H1 (cell line): ENCODE data around the gene INHBB. TPM values are rescaled to one million over a fixed set of nuclear protein-coding genes. Genes with fewer than 3 reads are reported as not detected.

Experiments
- CTCF ChIA-PET: fragments of 300-600 bp; sonication (Branson Sonifier 250); formaldehyde crosslinking; loops from one replicate; lab custom pipeline; 2021; ENCODE audit not compliant: partially characterized antibody; lab: Charles Lee
- POLR2A ChIA-PET: fragments of 300-600 bp; sonication (Branson Sonifier 250); formaldehyde crosslinking; loops from one replicate; lab custom pipeline; 2021; ENCODE audit warnings: inconsistent platforms; ENCODE audit not compliant: partially characterized antibody; lab: Charles Lee
- DNase-seq, 2 experiments: peaks; one replicate each; pipeline versions ENCODE4 v3.0.0 to v3.0.0-alpha.2; 2010 to 2022; ENCODE audit warnings: low spot score in 2 of 2, low read depth in 1 of 2, mixed read lengths in 1 of 2
- FAIRE-seq: peaks from 2 replicates; lab custom pipeline; 2011; peaks lifted over from hg19 to GRCh38; lab: Jason Lieb, UNC
- H2AFZ ChIP-seq: 2 replicates; pipeline ENCODE4 v1.8.1; 2012; ENCODE audit warnings: low read length, inconsistent platforms
- H2AK5ac ChIP-seq: 2 replicates; pipeline ENCODE4 v1.6.1; 2013; ENCODE audit warnings: low read depth, low read length
- H2BK120ac ChIP-seq: replicated peaks from 2 replicates; pipeline ENCODE3; 2013; ENCODE audit warnings: low read depth, low read length, inconsistent platforms
- H2BK12ac ChIP-seq: 2 replicates; pipeline ENCODE4 v1.6.1; 2013; ENCODE audit warnings: low read depth, low read length
- H2BK15ac ChIP-seq: 2 replicates; pipeline ENCODE4 v1.6.1; 2013; ENCODE audit warnings: low read length
- H2BK20ac ChIP-seq: 2 replicates; pipeline ENCODE4 v1.6.1; 2013; ENCODE audit warnings: low read length
- H2BK5ac ChIP-seq: 2 replicates; pipeline ENCODE4 v1.6.1; 2013; ENCODE audit warnings: low read depth, low read length
- H3K14ac ChIP-seq: 2 replicates; pipeline ENCODE4 v1.6.1; 2013; ENCODE audit warnings: inconsistent platforms; ENCODE audit not compliant: insufficient read length
- H3K18ac ChIP-seq: 2 replicates; pipeline ENCODE4 v1.6.1; 2013; ENCODE audit warnings: low read length; ENCODE audit errors: extremely low read depth
- H3K23ac ChIP-seq: 2 replicates; pipeline ENCODE4 v1.6.1; 2013; ENCODE audit warnings: inconsistent platforms; ENCODE audit not compliant: insufficient read length
- H3K23me2 ChIP-seq: 2 replicates; pipeline ENCODE4 v1.6.1; 2013; ENCODE audit warnings: low read depth, low read length
- H3K27ac ChIP-seq: 2 replicates; pipeline ENCODE4 v1.6.1; 2011; ENCODE audit warnings: low read depth, low read length, inconsistent platforms
- H3K27me3 ChIP-seq, 4 experiments: replicated peaks in 1 of 4; 1 replicate in 1 of 4; 2 replicates in 3 of 4; pipeline versions ENCODE4 v1.6.1 to v1.8.1; 2011 to 2013; ENCODE audit warnings: low read length in 3 of 4, mild to moderate bottlenecking in 3 of 4, inconsistent platforms in 2 of 4, mixed read lengths in 2 of 4, moderate library complexity in 1 of 4; ENCODE audit not compliant: control insufficient read depth in 3 of 4, insufficient read depth in 3 of 4; ENCODE audit errors: extremely low read depth in 1 of 4
- H3K36me3 ChIP-seq, 4 experiments: 2 replicates each; pipeline versions ENCODE4 v1.6.1 to v1.8.1; 2011 to 2013; ENCODE audit warnings: mild to moderate bottlenecking in 4 of 4, low read length in 3 of 4, moderate library complexity in 2 of 4, control low read depth in 1 of 4, inconsistent platforms in 1 of 4; ENCODE audit not compliant: insufficient read depth in 4 of 4, control insufficient read depth in 2 of 4
- H3K4ac ChIP-seq: replicated peaks from 2 replicates; pipeline ENCODE3; 2013; ENCODE audit warnings: low read length, low read depth, mixed read lengths, inconsistent platforms; ENCODE audit not compliant: insufficient read length
- H3K4me1 ChIP-seq, 4 experiments: replicated peaks in 1 of 4; 1 replicate in 1 of 4; 2 replicates in 3 of 4; pipeline versions ENCODE4 v1.6.1 to v1.8.1; 2011 to 2013; ENCODE audit warnings: low read length in 3 of 4, inconsistent platforms in 2 of 4, mixed read lengths in 1 of 4; ENCODE audit not compliant: insufficient read depth in 4 of 4, control insufficient read depth in 3 of 4
- H3K4me2 ChIP-seq, 2 experiments: 2 replicates each; pipeline versions ENCODE4 v1.6.1 to v1.8.1; 2011 to 2013; ENCODE audit warnings: low read depth in 2 of 2, low read length in 2 of 2, control low read depth in 1 of 2, inconsistent platforms in 1 of 2, mild to moderate bottlenecking in 1 of 2; ENCODE audit not compliant: insufficient read depth in 1 of 2
- H3K4me3 ChIP-seq, 4 experiments: fragments of 200-600, 300-600 bp in 1 of 4; sonication (generic), shearing (Covaris generic), sonication (Bioruptor Twin) in 1 of 4; 2 replicates each; pipeline versions ENCODE4 v1.5.1 to v1.8.1; 2011 to 2016; ENCODE audit warnings: low read length in 4 of 4, low read depth in 3 of 4, control low read depth in 2 of 4, inconsistent platforms in 2 of 4, mild to moderate bottlenecking in 2 of 4, mixed read lengths in 1 of 4, moderate library complexity in 1 of 4; ENCODE audit not compliant: insufficient read depth in 2 of 4; ENCODE audit errors: extremely low read depth in 1 of 4
- H3K56ac ChIP-seq: replicated peaks from 2 replicates; pipeline ENCODE3; 2013; ENCODE audit warnings: low read depth, mild to moderate bottlenecking, mixed read lengths, low read length, inconsistent platforms; ENCODE audit not compliant: insufficient read length
- H3K79me1 ChIP-seq: 2 replicates; pipeline ENCODE4 v1.6.1; 2013; ENCODE audit warnings: low read depth, low read length, control low read depth
- H3K79me2 ChIP-seq, 2 experiments: 2 replicates each; pipeline versions ENCODE4 v1.6.1 to v1.8.1; 2012 to 2013; ENCODE audit warnings: low read length in 2 of 2, mild to moderate bottlenecking in 2 of 2, inconsistent platforms in 1 of 2; ENCODE audit not compliant: insufficient read depth in 2 of 2, control insufficient read depth in 1 of 2
- H3K9ac ChIP-seq, 4 experiments: replicated peaks in 1 of 4; 1 replicate in 1 of 4; 2 replicates in 3 of 4; pipeline versions ENCODE4 v1.6.1 to v1.8.1; 2011 to 2013; ENCODE audit warnings: low read depth in 3 of 4, low read length in 3 of 4, control low read depth in 2 of 4, mild to moderate bottlenecking in 2 of 4, moderate library complexity in 2 of 4, inconsistent platforms in 1 of 4; ENCODE audit errors: extremely low read depth in 1 of 4
- H3K9me3 ChIP-seq, 2 experiments: 2 replicates each; pipeline versions ENCODE4 v1.6.1 to v1.8.1; 2012 to 2013; ENCODE audit warnings: mild to moderate bottlenecking in 2 of 2, moderate library complexity in 2 of 2, control low read depth in 1 of 2, inconsistent platforms in 1 of 2, low read depth in 1 of 2, low read length in 1 of 2, mixed read lengths in 1 of 2; ENCODE audit not compliant: insufficient read depth in 2 of 2
- H4K20me1 ChIP-seq, 2 experiments: replicated peaks in 1 of 2; 2 replicates each; pipeline versions ENCODE3 to v1.8.1; 2011 to 2013; ENCODE audit warnings: inconsistent platforms in 2 of 2, low read length in 2 of 2, mild to moderate bottlenecking in 1 of 2; ENCODE audit not compliant: insufficient read depth in 2 of 2, control insufficient read depth in 1 of 2
- H4K5ac ChIP-seq: 2 replicates; pipeline ENCODE4 v1.6.1; 2013; ENCODE audit warnings: low read length, low read depth, mixed read lengths, inconsistent platforms; ENCODE audit not compliant: insufficient read length
- H4K8ac ChIP-seq: 2 replicates; pipeline ENCODE4 v1.8.0; 2013; ENCODE audit warnings: mild to moderate bottlenecking, moderate library complexity, low read length, inconsistent platforms; ENCODE audit not compliant: insufficient read depth; ENCODE audit errors: extremely low read depth
- H4K91ac ChIP-seq: replicated peaks from 2 replicates; pipeline ENCODE3; 2013; ENCODE audit warnings: low read length, mixed read lengths, inconsistent platforms; ENCODE audit not compliant: insufficient read length
- BRCA1 ChIP-seq: IDR thresholded peaks from 2 replicates; pipeline ENCODE4 v1.6.1; 2012; ENCODE audit warnings: low read depth, low read length, improper control_type of control experiment
- FOSL1 ChIP-seq: IDR thresholded peaks from 2 replicates; pipeline ENCODE4 v1.6.1; 2011; ENCODE audit warnings: mild to moderate bottlenecking, low read depth, low read length, moderate library complexity; ENCODE audit not compliant: insufficient read depth
- GABPA ChIP-seq: IDR thresholded peaks from 2 replicates; pipeline ENCODE4 v1.6.1; 2011; ENCODE audit warnings: mild to moderate bottlenecking, low read length, moderate library complexity, borderline replicate concordance; ENCODE audit not compliant: insufficient read depth
- HDAC2 ChIP-seq, 2 experiments: fragments of 300-600 bp in 1 of 2; sonication (generic) in 1 of 2; IDR thresholded peaks; 2 replicates each; pipeline ENCODE4 v1.6.1; 2011 to 2012; ENCODE audit warnings: low read depth in 2 of 2, low read length in 2 of 2, mild to moderate bottlenecking in 2 of 2, moderate library complexity in 2 of 2, borderline replicate concordance in 1 of 2, inconsistent platforms in 1 of 2
- KDM5A ChIP-seq: fragments of 200-600 bp; IDR thresholded peaks from 2 replicates; pipeline ENCODE4 v1.7.1; 2012; ENCODE audit warnings: mild to moderate bottlenecking, low read length, inconsistent platforms, mixed read lengths
- MAFK ChIP-seq: IDR thresholded peaks from 2 replicates; pipeline ENCODE4 v1.6.1; 2012; ENCODE audit warnings: low read depth, mild to moderate bottlenecking, improper control_type of control experiment, low read length
- NANOG ChIP-seq: IDR thresholded peaks from 2 replicates; pipeline ENCODE4 v1.6.1; 2011; ENCODE audit warnings: low read length, low read depth, mild to moderate bottlenecking, inconsistent platforms; ENCODE audit not compliant: insufficient read depth, poor library complexity, severe bottlenecking
- NRF1 ChIP-seq: IDR thresholded peaks from 2 replicates; pipeline ENCODE4 v1.6.1; 2011; ENCODE audit warnings: mild to moderate bottlenecking, low read depth, low read length, improper control_type of control experiment
- RAD21 ChIP-seq, 2 experiments: IDR thresholded peaks in 1 of 2; conservative IDR thresholded peaks in 1 of 2; 2 replicates each; pipeline ENCODE4 v1.6.1; 2011; ENCODE audit warnings: low read depth in 2 of 2, low read length in 2 of 2, improper control_type of control experiment in 1 of 2, inconsistent platforms in 1 of 2, mild to moderate bottlenecking in 1 of 2, moderate library complexity in 1 of 2
- YY1 ChIP-seq: IDR thresholded peaks from 2 replicates; pipeline ENCODE4 v1.6.1; 2011; ENCODE audit warnings: low read depth, mild to moderate bottlenecking, low read length
- WGBS, 2 experiments: shearing (Covaris generic) in 1 of 2; methylation state at CpG; one replicate each; pipeline versions ENCODE4 v1.1.6 to v1.1.7; 2013 to 2015; ENCODE audit warnings: low lambda C conversion rate in 2 of 2, mixed read lengths in 2 of 2, inconsistent platforms in 1 of 2, low coverage in 1 of 2, missing lambda C conversion rate in 1 of 2; ENCODE audit not compliant: insufficient replicate concordance in 2 of 2, insufficient coverage in 1 of 2, insufficient read length in 1 of 2; ENCODE audit errors: extremely low coverage in 1 of 2, missing lambda C conversion rate in 1 of 2; 5-methylcytosine and 5-hydroxymethylcytosine counted together
- polyA plus RNA-seq, 7 experiments: library from polyadenylated mRNA; depleted of rRNA in 3 of 7; stranded (reverse) in 5 of 7; unstranded in 2 of 7; fragments of >200 nt in 5 of 7; fragments of 200-250 nt in 2 of 7; gene quantifications; 1 replicate in 5 of 7; 2 replicates in 1 of 7; 4 replicates in 1 of 7; pipeline versions ENCODE4 v1.2.1 to v1.2.3, GENCODE V29; 2011 to 2013; ENCODE audit warnings: missing spikeins in 2 of 7, mixed read lengths in 2 of 7
- total RNA-seq: library from RNA; stranded (reverse); fragmentation: NEBNext Ultra II Directional; extraction: Animal tissue kit (Norgen Biotek cat#: 25700); gene quantifications from 2 replicates; pipeline ENCODE4 v1.2.1, GENCODE V29; 2021
- TF ChIP-seq, protein P1 (sequence below): IDR thresholded peaks from 2 replicates; pipeline ENCODE4 v1.6.1; 2011; ENCODE audit warnings: low read length, improper control_type of control experiment

Gene INHBB
- total and polyA plus RNA-seq, 2 of the 8 experiments (the other 6 are each of a cell fraction or from before 2014, with no cell fraction given): 0.30 to 0.32 TPM

DNA sequence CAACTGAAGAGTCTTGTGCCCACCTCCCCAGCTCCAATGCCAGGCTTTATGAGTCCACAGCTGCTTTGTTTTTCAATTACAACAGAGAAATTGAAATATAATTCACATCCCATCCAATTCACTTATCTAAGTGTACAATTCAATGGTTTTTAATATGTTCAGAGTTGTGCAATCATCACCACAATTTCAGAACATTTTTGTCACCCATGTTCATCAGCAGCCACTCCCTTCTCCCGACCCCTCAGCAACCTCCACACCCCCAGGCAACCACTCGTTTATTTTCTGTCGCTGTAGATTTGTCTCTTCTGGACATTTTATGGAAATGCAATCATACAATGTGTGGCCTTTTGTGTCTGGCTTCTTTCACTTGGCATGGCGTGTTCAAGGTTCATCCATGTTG, 23.3 kb downstream of the INHBB start:
- H3K27ac ChIP-seq: no peak overlapping the region
- H3K23me2 ChIP-seq: peaks cover 5% of the 10 kb centered on the region
- H2BK15ac ChIP-seq: no peak overlapping the region
- H2AK5ac ChIP-seq: no peak overlapping the region
- no peaks in the 10 kb centered on the region for H3K36me3 ChIP-seq
- no peak overlapping the region for H3K18ac ChIP-seq
- H2BK120ac ChIP-seq: no peak overlapping the region
- H4K20me1 ChIP-seq: peaks cover 0 to 3% of the 10 kb centered on the region in 2 experiments
- H3K9ac ChIP-seq: no peak overlapping the region
- FAIRE-seq: no peak
- no peak overlapping the region for H3K14ac ChIP-seq
- no peaks in the 10 kb centered on the region for H3K79me1 ChIP-seq
- no peak overlapping the region for H3K4me3 ChIP-seq
- peaks cover 12 to 19% (median 18%) of the 10 kb centered on the region in 4 experiments for H3K4me1 ChIP-seq
- no peak overlapping the region for H2BK5ac ChIP-seq
- no peak for TF ChIP-seq KDM5A
- no peak for TF ChIP-seq NANOG
- no peak for TF ChIP-seq GABPA
- TF ChIP-seq, protein P1, sequence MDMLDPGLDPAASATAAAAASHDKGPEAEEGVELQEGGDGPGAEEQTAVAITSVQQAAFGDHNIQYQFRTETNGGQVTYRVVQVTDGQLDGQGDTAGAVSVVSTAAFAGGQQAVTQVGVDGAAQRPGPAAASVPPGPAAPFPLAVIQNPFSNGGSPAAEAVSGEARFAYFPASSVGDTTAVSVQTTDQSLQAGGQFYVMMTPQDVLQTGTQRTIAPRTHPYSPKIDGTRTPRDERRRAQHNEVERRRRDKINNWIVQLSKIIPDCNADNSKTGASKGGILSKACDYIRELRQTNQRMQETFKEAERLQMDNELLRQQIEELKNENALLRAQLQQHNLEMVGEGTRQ: no peak
- TF ChIP-seq NRF1: no peak
- no peak for TF ChIP-seq RAD21 (IDR thresholded peaks at IDR 0.05 in 1 of 2, conservative IDR thresholded peaks at IDR 0.05 in 1 of 2; ENCODE audit: low read depth in 2 of 2, low read length in 2 of 2)
- TF ChIP-seq MAFK: no peak
- TF ChIP-seq FOSL1: no peak
- TF ChIP-seq BRCA1: no peak
- TF ChIP-seq YY1: no peak
- TF ChIP-seq HDAC2 (IDR thresholded peaks at IDR 0.05; ENCODE audit: borderline replicate concordance in 1 of 2, low read depth in 2 of 2, low read length in 2 of 2): no peak
- TF ChIP-seq, all 59 proteins: peak for 0
- Histone ChIP-seq H3K23ac (no peak overlapping the region), H2AFZ (no peak overlapping the region), H3K4me2 (no peak overlapping the region), H3K9me3 (no peaks in the 10 kb centered on the region), H2BK12ac (no peak overlapping the region), H3K27me3 (peaks cover 0 to 11% (median 6%) of the 10 kb centered on the region in 4 experiments; a peak in 3 of 7 replicates), H4K8ac (no peak overlapping the region), H4K5ac (no peak overlapping the region), H2BK20ac (no peak overlapping the region), H3K79me2 (no peaks in the 10 kb centered on the region), H3K56ac (no peak overlapping the region), H4K91ac (no peak overlapping the region), H3K4ac (no peak overlapping the region)
- ChIA-PET CTCF (no interaction called here), POLR2A (no interaction called here)
- no peak for DNase-seq
- WGBS, 2 experiments: 80% methylated on average over 4 of the region's 4 CpGs; no CpG with 5 or more reads in 1 of the 2 experiments
